Fibroblast of lung (primary cell): Measurements from ENCODE around the gene SH2D3C. TPM values are rescaled to one million over a fixed set of nuclear protein-coding genes. Genes with fewer than 3 reads are reported as not detected.

Experiments
- DNase-seq, 2 donors: peaks; one replicate each; pipeline versions ENCODE4 v3.0.0 to v3.0.0-alpha.2; 2010; ENCODE audit warnings: low read depth in 2 of 2
- H2AFZ ChIP-seq: 2 replicates; pipeline ENCODE4 v1.5.1; 2012; ENCODE audit warnings: low read length, control low read depth, inconsistent platforms
- H3K27ac ChIP-seq: 2 replicates; pipeline ENCODE4 v1.5.1; 2011; ENCODE audit warnings: low read length, control low read depth; ENCODE audit not compliant: insufficient read depth
- H3K27me3 ChIP-seq: 2 replicates; pipeline ENCODE4 v1.5.1; 2011; ENCODE audit warnings: mild to moderate bottlenecking, low read length; ENCODE audit not compliant: control insufficient read depth, insufficient read depth
- H3K36me3 ChIP-seq: 2 replicates; pipeline ENCODE4 v1.5.1; 2011; ENCODE audit warnings: low read length; ENCODE audit not compliant: control insufficient read depth, insufficient read depth
- H3K4me1 ChIP-seq: 2 replicates; pipeline ENCODE4 v1.5.1; 2011; ENCODE audit warnings: low read length; ENCODE audit not compliant: control insufficient read depth, insufficient read depth; ENCODE audit errors: extremely low read depth
- H3K4me2 ChIP-seq: 2 replicates; pipeline ENCODE4 v1.5.1; 2011; ENCODE audit warnings: low read length, control low read depth; ENCODE audit not compliant: insufficient read depth; ENCODE audit errors: extremely low read depth
- H3K4me3 ChIP-seq, 4 experiments: fragments of 200-600 bp in 1 of 4; sonication (generic) in 1 of 4; replicated peaks in 1 of 4; 2 replicates each; pipeline ENCODE4 v1.5.1; 2011 to 2016; ENCODE audit warnings: low read length in 4 of 4, low read depth in 3 of 4, mild to moderate bottlenecking in 3 of 4, control low read depth in 2 of 4, inconsistent platforms in 1 of 4, mixed read lengths in 1 of 4; ENCODE audit not compliant: insufficient read depth in 1 of 4; ENCODE audit errors: control extremely low read depth in 1 of 4
- H3K79me2 ChIP-seq: 2 replicates; pipeline ENCODE4 v1.5.1; 2012; ENCODE audit warnings: mild to moderate bottlenecking, low read length, inconsistent platforms; ENCODE audit not compliant: control insufficient read depth, insufficient read depth
- H3K9ac ChIP-seq: 2 replicates; pipeline ENCODE4 v1.5.1; 2011; ENCODE audit warnings: mild to moderate bottlenecking, low read length, control low read depth; ENCODE audit not compliant: insufficient read depth
- H3K9me3 ChIP-seq: 2 replicates; pipeline ENCODE4 v1.5.1; 2012; ENCODE audit warnings: low read depth, low read length; ENCODE audit not compliant: control insufficient read depth, insufficient read depth
- H4K20me1 ChIP-seq: 2 replicates; pipeline ENCODE4 v1.5.1; 2011; ENCODE audit warnings: low read length; ENCODE audit not compliant: control insufficient read depth, insufficient read depth; ENCODE audit errors: extremely low read depth
- CTCF ChIP-seq, 2 donors: IDR thresholded peaks in 1 of 2; conservative IDR thresholded peaks in 1 of 2; 1 replicate in 1 of 2; 2 replicates in 1 of 2; pipeline ENCODE4 v1.5.1; 2011 to 2012; ENCODE audit warnings: low read length in 2 of 2, control low read depth in 1 of 2, inconsistent platforms in 1 of 2, low read depth in 1 of 2, mild to moderate bottlenecking in 1 of 2
- EZH2 ChIP-seq: IDR thresholded peaks from 2 replicates; pipeline ENCODE4 v1.5.1; 2012; ENCODE audit warnings: low read length, control low read depth, mild to moderate bottlenecking; ENCODE audit errors: missing control alignments
- polyA plus RNA-seq, 2 donors: library from polyadenylated mRNA; depleted of rRNA in 1 of 2; stranded (reverse) in 1 of 2; unstranded in 1 of 2; fragments of >200 nt; gene quantifications; 2 replicates each; pipeline ENCODE4 v1.2.1, GENCODE V29; 2011 to 2012; ENCODE audit warnings: missing spikeins in 1 of 2
- total RNA-seq: library from RNA; depleted of rRNA; stranded (reverse); fragments of >200 nt; gene quantifications from 2 replicates; pipeline ENCODE4 v1.2.1, GENCODE V29; 2014

Gene SH2D3C
- total and polyA plus RNA-seq, 2 donors (not counting 1 experiment from before 2014, with no cell fraction given) = 1.2 TPM; not detected in 1

GRCh38 chr9:127692071-127692470 lies 86.4 kb downstream of the SH2D3C start:
- TF ChIP-seq CTCF (conservative IDR thresholded peaks at IDR 0.05 in 1 of 2, IDR thresholded peaks at IDR 0.05 in 1 of 2; ENCODE audit: low read depth in 1 of 2, low read length in 2 of 2) (no peak), EZH2 (no peak)
- H3K27me3 ChIP-seq = no peaks in the 10 kb centered on the region
- no peak for DNase-seq

GRCh38 chr9:127690735-127691134 lies 87.7 kb downstream of the SH2D3C start:
- Histone ChIP-seq H3K4me1 (no peaks in the 10 kb centered on the region), H3K4me3 (no peak overlapping the region), H3K27me3 (no peaks in the 10 kb centered on the region), H4K20me1 (no peaks in the 10 kb centered on the region), H3K9ac (no peak overlapping the region), H3K9me3 (no peaks in the 10 kb centered on the region), H3K36me3 (peaks cover 10% of the 10 kb centered on the region), H3K79me2 (no peaks in the 10 kb centered on the region), H2AFZ (no peak overlapping the region), H3K27ac (no peak overlapping the region), H3K4me2 (no peak overlapping the region)
- DNase-seq = no peak
- TF ChIP-seq CTCF (conservative IDR thresholded peaks at IDR 0.05 in 1 of 2, IDR thresholded peaks at IDR 0.05 in 1 of 2; ENCODE audit: low read depth in 1 of 2, low read length in 2 of 2) (no peak), EZH2 (no peak)

More at GRCh38 chr9:127692071-127692470, 86.4 kb downstream of the SH2D3C start:
- Histone ChIP-seq H3K4me1 (no peaks in the 10 kb centered on the region), H3K9ac (no peak overlapping the region), H2AFZ (no peak overlapping the region), H3K27ac (no peak overlapping the region), H4K20me1 (no peaks in the 10 kb centered on the region), H3K4me3 (no peak overlapping the region), H3K4me2 (no peak overlapping the region), H3K36me3 (peaks cover 10% of the 10 kb centered on the region), H3K9me3 (no peaks in the 10 kb centered on the region), H3K79me2 (no peaks in the 10 kb centered on the region)

- no peak overlapping the region for H3K4me3 ChIP-seq
- no peak overlapping the region for H3K4me2 ChIP-seq
- no peak for TF ChIP-seq CTCF (conservative IDR thresholded peaks at IDR 0.05 in 1 of 2, IDR thresholded peaks at IDR 0.05 in 1 of 2; ENCODE audit: low read depth in 1 of 2, low read length in 2 of 2)
- no peak overlapping the region for H3K27ac ChIP-seq
- no peaks in the 10 kb centered on the region for H3K27me3 ChIP-seq
- no peaks in the 10 kb centered on the region for H3K79me2 ChIP-seq
- peaks cover 10% of the 10 kb centered on the region for H3K36me3 ChIP-seq
- no peaks in the 10 kb centered on the region for H4K20me1 ChIP-seq
- no peak overlapping the region for H3K9ac ChIP-seq
- DNase-seq = no peak
- peaks cover 3% of the 10 kb centered on the region for H3K4me1 ChIP-seq
- no peak overlapping the region for H2AFZ ChIP-seq
- H3K9me3 ChIP-seq = no peaks in the 10 kb centered on the region
Observed at GRCh38 chr9:127689329-127690000, 89.0 kb downstream of the SH2D3C start.

Other genes with a start within 250 kb of the SH2D3C start
- 19.8 and 36.0 TPM in 2 replicates for gene STXBP1, start 166.4 kb downstream of the SH2D3C start, total RNA-seq
- 25.6 and 34.6 TPM in 2 replicates for gene STXBP1, start 166.4 kb downstream of the SH2D3C start, polyA plus RNA-seq
- under 0.01 TPM in 2 replicates for gene CFAP157, start 71.7 kb downstream of the SH2D3C start, total RNA-seq
- 0.06 TPM in 1 of 2 replicates, not detected in the other for gene CFAP157, start 71.7 kb downstream of the SH2D3C start, polyA plus RNA-seq
- gene PTRH1, start 63.0 kb downstream of the SH2D3C start, total RNA-seq = 13.1 and 26.1 TPM in 2 replicates
- gene PTRH1, start 63.0 kb downstream of the SH2D3C start, polyA plus RNA-seq = 4.9 and 9.0 TPM in 2 replicates
- gene TTC16, start 62.6 kb downstream of the SH2D3C start, total RNA-seq = under 0.01 TPM in 2 replicates
- 0.02 TPM in 1 of 2 replicates, not detected in the other for gene TTC16, start 62.6 kb downstream of the SH2D3C start, polyA plus RNA-seq
- 3.6 TPM in 2 replicates for gene TOR2A, start 43.4 kb downstream of the SH2D3C start, total RNA-seq
- gene TOR2A, start 43.4 kb downstream of the SH2D3C start, polyA plus RNA-seq = 4.6 and 5.0 TPM in 2 replicates
- gene CDK9, start 7.4 kb upstream of the SH2D3C start, total RNA-seq = 49.6 and 54.8 TPM in 2 replicates
- 76.6 and 82.2 TPM in 2 replicates for gene CDK9, start 7.4 kb upstream of the SH2D3C start, polyA plus RNA-seq
- 58.6 and 77.0 TPM in 2 replicates for gene FPGS, start 24.2 kb upstream of the SH2D3C start, total RNA-seq
- 42.4 and 43.2 TPM in 2 replicates for gene FPGS, start 24.2 kb upstream of the SH2D3C start, polyA plus RNA-seq
- gene ENG, start 76.0 kb upstream of the SH2D3C start, total RNA-seq = 11.8 and 30.4 TPM in 2 replicates
- gene ENG, start 76.0 kb upstream of the SH2D3C start, polyA plus RNA-seq = 59.0 and 62.7 TPM in 2 replicates
- gene AK1, start 99.0 kb upstream of the SH2D3C start, total RNA-seq = 46.7 and 47.6 TPM in 2 replicates
- 73.1 and 80.6 TPM in 2 replicates for gene AK1, start 99.0 kb upstream of the SH2D3C start, polyA plus RNA-seq
- gene ST6GALNAC6, start 120.9 kb upstream of the SH2D3C start, total RNA-seq = 60.9 and 69.5 TPM in 2 replicates
- gene ST6GALNAC6, start 120.9 kb upstream of the SH2D3C start, polyA plus RNA-seq = 53.3 and 56.0 TPM in 2 replicates
- gene ST6GALNAC4, start 138.4 kb upstream of the SH2D3C start, total RNA-seq = 28.1 and 32.6 TPM in 2 replicates
- gene ST6GALNAC4, start 138.4 kb upstream of the SH2D3C start, polyA plus RNA-seq = 16.4 and 18.4 TPM in 2 replicates
- 0.77 and 2.5 TPM in 2 replicates for gene PIP5KL1, start 152.1 kb upstream of the SH2D3C start, total RNA-seq
- 0.84 and 1.9 TPM in 2 replicates for gene PIP5KL1, start 152.1 kb upstream of the SH2D3C start, polyA plus RNA-seq
- 8.5 and 11.7 TPM in 2 replicates for gene DPM2, start 159.2 kb upstream of the SH2D3C start, total RNA-seq
- 24.1 and 36.2 TPM in 2 replicates for gene DPM2, start 159.2 kb upstream of the SH2D3C start, polyA plus RNA-seq
- gene EEIG1, start 202.3 kb upstream of the SH2D3C start, total RNA-seq = 7.2 and 13.2 TPM in 2 replicates
- gene EEIG1, start 202.3 kb upstream of the SH2D3C start, polyA plus RNA-seq = 12.8 and 21.4 TPM in 2 replicates